ENCODE results near the gene ZNF184. TPM values are rescaled to one million over a fixed set of nuclear protein-coding genes. Genes with fewer than 3 reads are reported as not detected.
A peak's percentile ranks its signal among the peaks of the same experiment; 100 is the strongest.

ZNF184 gene
- total and polyA plus RNA-seq, 9 of the 15 experiments (the other 6 are each of a cell fraction or from before 2014, with no cell fraction given) = 7.6 to 22.2 (median 12.8) TPM

- TF ChIP-seq, protein P1, sequence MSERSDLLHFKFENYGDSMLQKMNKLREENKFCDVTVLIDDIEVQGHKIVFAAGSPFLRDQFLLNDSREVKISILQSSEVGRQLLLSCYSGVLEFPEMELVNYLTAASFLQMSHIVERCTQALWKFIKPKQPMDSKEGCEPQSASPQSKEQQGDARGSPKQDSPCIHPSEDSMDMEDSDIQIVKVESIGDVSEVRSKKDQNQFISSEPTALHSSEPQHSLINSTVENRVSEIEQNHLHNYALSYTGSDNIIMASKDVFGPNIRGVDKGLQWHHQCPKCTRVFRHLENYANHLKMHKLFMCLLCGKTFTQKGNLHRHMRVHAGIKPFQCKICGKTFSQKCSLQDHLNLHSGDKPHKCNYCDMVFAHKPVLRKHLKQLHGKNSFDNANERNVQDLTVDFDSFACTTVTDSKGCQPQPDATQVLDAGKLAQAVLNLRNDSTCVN (CRISPR knock-in tag; IDR thresholded peaks at IDR 0.05) = peak; percentile 91; the same call in 1 of the 2 replicates
These were observed 4.6 kb upstream of the ZNF184 start (continued) for GRCh38 chr6:27477318-27478013.

DNA sequence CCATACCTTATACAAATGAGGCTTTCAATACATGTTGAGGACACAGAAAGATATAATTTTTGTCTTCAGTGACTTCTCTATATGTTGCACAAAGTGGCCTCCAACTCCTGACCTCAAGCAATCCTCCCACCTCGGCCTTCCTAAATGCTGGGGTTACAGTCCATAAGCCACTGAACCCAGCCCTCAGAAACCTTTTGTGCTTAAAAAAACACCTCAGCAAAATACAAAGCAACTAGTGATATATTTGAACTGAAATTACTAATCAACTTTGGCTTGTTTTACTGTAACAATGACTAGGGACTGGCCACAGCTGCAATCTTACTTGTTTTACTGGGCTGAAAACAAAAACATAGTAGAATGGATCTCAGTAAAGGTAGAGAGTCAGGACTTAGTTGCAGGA lies 3.2 kb upstream of the ZNF184 start:
- Histone ChIP-seq H3K4me3 (no peak overlapping the region), H3K4me2 (ENCODE audit: insufficient read depth, low read length) (no peak overlapping the region), H3K79me2 (ENCODE audit: control insufficient read depth, insufficient read depth, low read length) (peaks cover 22% of the 10 kb centered on the region), H3K9ac (ENCODE audit: insufficient read depth in 1 of 2, low read depth in 2 of 2, low read length in 2 of 2) (no peak overlapping the region; a peak in 1 of 4 replicates), H3K9me3 (replicated peaks; ENCODE audit: control insufficient read depth, insufficient read depth, low read depth, low read length) (no peaks in the 10 kb centered on the region), H3K9me1 (ENCODE audit: control insufficient read depth, insufficient read depth, low read length) (no peaks in the 10 kb centered on the region), H3K36me3 (ENCODE audit: control insufficient read depth, insufficient read depth, low read length) (no peaks in the 10 kb centered on the region), H4K20me1 (replicated peaks; ENCODE audit: control insufficient read depth, insufficient read depth, low read length) (no peaks in the 10 kb centered on the region), H3K27ac (ENCODE audit: extremely low read depth, low read depth, low read length) (no peak overlapping the region), H3K27me3 (ENCODE audit: control insufficient read depth in 2 of 2, insufficient read depth in 2 of 2, low read length in 2 of 2) (no peaks in the 10 kb centered on the region), H2AFZ (ENCODE audit: low read depth, low read length) (no peak overlapping the region), H3K4me1 (replicated peaks in 1 of 2; ENCODE audit: control insufficient read depth in 2 of 2, insufficient read depth in 2 of 2, low read length in 2 of 2) (peaks cover 4 to 12% of the 10 kb centered on the region in 2 experiments; a peak in 2 of 5 replicates)
- FAIRE-seq = no peak
- no TSS peak for BruUV-seq (replicated peaks)
- ATAC-seq = no peak
- no peak for DNase-seq (ENCODE audit: extremely low read depth in 1 of 4, low spot score in 3 of 4)
- in situ Hi-C loops (cut with MboI) (no loop called here), intact Hi-C loops (cut with micrococcal nuclease) (loop anchor here (5.0 to 10.0 kb wide), 2 partner anchors 131 to 921 kb away; no protein-coding TSS in a partner anchor)
- WGBS (ENCODE audit: insufficient coverage, low coverage, missing lambda C conversion rate) = 85% methylated on average over 1 of the region's 1 CpG
- CTCF ChIA-PET (ENCODE audit: low intra/inter-chr PET ratio) = no interaction called here
- TF ChIP-seq C11orf30 (IDR thresholded peaks at IDR 0.05; ENCODE audit: low read depth) = peak; percentile 50; the same call in 1 of the 2 replicates
- TF ChIP-seq, protein P2, sequence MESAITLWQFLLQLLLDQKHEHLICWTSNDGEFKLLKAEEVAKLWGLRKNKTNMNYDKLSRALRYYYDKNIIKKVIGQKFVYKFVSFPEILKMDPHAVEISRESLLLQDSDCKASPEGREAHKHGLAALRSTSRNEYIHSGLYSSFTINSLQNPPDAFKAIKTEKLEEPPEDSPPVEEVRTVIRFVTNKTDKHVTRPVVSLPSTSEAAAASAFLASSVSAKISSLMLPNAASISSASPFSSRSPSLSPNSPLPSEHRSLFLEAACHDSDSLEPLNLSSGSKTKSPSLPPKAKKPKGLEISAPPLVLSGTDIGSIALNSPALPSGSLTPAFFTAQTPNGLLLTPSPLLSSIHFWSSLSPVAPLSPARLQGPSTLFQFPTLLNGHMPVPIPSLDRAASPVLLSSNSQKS (CRISPR knock-in tag; IDR thresholded peaks at IDR 0.05) = no peak
- no peak for TF ChIP-seq MIER1 (IDR thresholded peaks at IDR 0.05; ENCODE audit: low read depth)
- peak; percentile 73 for TF ChIP-seq ZNF316 (IDR thresholded peaks at IDR 0.05)
- POLR2A ChIA-PET = interaction anchor here (1.3 to 1.4 kb wide), 3 partner anchors 19 to 354 kb away, joined by 3 to 5 read pairs (median 4); no protein-coding TSS in a partner anchor

Measured in K562 (cell line).